Glutamatergic neuron (in vitro differentiated cells): ENCODE measurements around the gene WDR6. TPM values are rescaled to one million over a fixed set of nuclear protein-coding genes. Genes with fewer than 3 reads are reported as not detected.

Experiments used
- DNase-seq: peaks from one replicate; pipeline ENCODE4 v3.0.0; 2022
- H3K27ac Mint-ChIP-seq: one replicate; pipeline ENCODE4 v1.8.0; 2020; ENCODE audit warnings: mild to moderate bottlenecking, mixed read lengths, inconsistent platforms; ENCODE audit not compliant: unreplicated experiment
- H3K27me3 Mint-ChIP-seq: one replicate; pipeline ENCODE4 v1.8.0; 2020; ENCODE audit warnings: mild to moderate bottlenecking, moderate library complexity, mixed read lengths, inconsistent platforms; ENCODE audit not compliant: unreplicated experiment
- H3K36me3 Mint-ChIP-seq: one replicate; pipeline ENCODE4 v1.8.0; 2020; ENCODE audit warnings: mild to moderate bottlenecking, mixed read lengths, inconsistent platforms; ENCODE audit not compliant: unreplicated experiment
- H3K4me1 Mint-ChIP-seq: one replicate; pipeline ENCODE4 v1.8.0; 2020; ENCODE audit warnings: mild to moderate bottlenecking, low read depth, mixed read lengths, inconsistent platforms; ENCODE audit not compliant: unreplicated experiment
- H3K4me3 Mint-ChIP-seq: one replicate; pipeline ENCODE4 v1.8.0; 2020; ENCODE audit warnings: mild to moderate bottlenecking, mixed read lengths, inconsistent platforms; ENCODE audit not compliant: unreplicated experiment
- H3K9me3 Mint-ChIP-seq: one replicate; pipeline ENCODE4 v1.8.0; 2020; ENCODE audit warnings: mild to moderate bottlenecking, moderate library complexity, mixed read lengths, inconsistent platforms; ENCODE audit not compliant: unreplicated experiment
- CTCF ChIP-seq: fragments of 200-600 bp; sonication (generic); IDR thresholded peaks from one replicate; pipeline ENCODE4 v1.5.0; 2021; ENCODE audit not compliant: partially characterized antibody, unreplicated experiment
- total RNA-seq: library from RNA; stranded (reverse); fragmentation: NEBNext Ultra II Directional; extraction: Animal tissue kit (Norgen Biotek cat#: 25700); gene quantifications from one replicate; pipeline ENCODE4 v1.2.1, GENCODE V29; 2021; ENCODE audit not compliant: unreplicated experiment

Gene WDR6
- total RNA-seq, 1 donor from 2014 or later = 236 TPM

GRCh38 chr3:49017229-49017970, 10.2 kb downstream of the WDR6 start:
- no peak overlapping the region for H3K27ac Mint-ChIP-seq
- no peaks in the 10 kb centered on the region for H3K36me3 Mint-ChIP-seq
- peaks cover 18% of the 10 kb centered on the region for H3K27me3 Mint-ChIP-seq
- H3K4me1 Mint-ChIP-seq = peaks cover 2% of the 10 kb centered on the region
- no peak for TF ChIP-seq CTCF
- no peak for DNase-seq
- peaks cover 11% of the 10 kb centered on the region for H3K9me3 Mint-ChIP-seq
- peak overlapping the region; percentile 80 for H3K4me3 Mint-ChIP-seq

GRCh38 chr3:49017971-49018706, 10.9 kb downstream of the WDR6 start, which contains the start of gene DALRD3:
Gene DALRD3, minus strand, starts transcription at chr3:49018580. Its CDS starts 16 bp downstream, at chr3:49018564.
- Mint-ChIP-seq H3K9me3 (peaks cover 11% of the 10 kb centered on the region), H3K27ac (peak within 1 kb of the TSS; percentile 78), H3K4me3 (peak within 1 kb of the TSS; percentile 91)

DNA sequence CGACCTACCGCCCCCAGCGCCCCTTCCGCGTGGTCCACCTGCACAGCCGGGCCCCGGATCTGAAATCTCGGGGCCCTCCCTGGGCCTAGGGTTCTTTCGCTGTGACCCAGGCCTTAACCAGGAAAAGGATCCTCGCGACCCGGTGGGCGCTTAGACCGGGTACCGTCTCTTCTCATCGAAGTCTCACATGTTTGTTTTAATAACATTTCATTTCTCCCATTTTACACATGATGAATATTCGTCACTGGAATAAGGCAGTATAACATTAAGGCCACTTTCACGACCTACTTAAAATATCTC, 11.5 kb downstream of the WDR6 start:
- no peak for DNase-seq
- Mint-ChIP-seq H3K9me3 (peaks cover 13% of the 10 kb centered on the region), H3K27ac (peak overlapping the region; percentile 78), H3K36me3 (no peaks in the 10 kb centered on the region), H3K4me1 (peaks cover 8% of the 10 kb centered on the region), H3K4me3 (peak overlapping the region; percentile 91), H3K27me3 (peaks cover 18% of the 10 kb centered on the region)
- TF ChIP-seq CTCF = no peak

More at GRCh38 chr3:49017971-49018706, 10.9 kb downstream of the WDR6 start, which contains the start of gene DALRD3:
- no peak for TF ChIP-seq CTCF
- H3K4me1 Mint-ChIP-seq = peaks cover 6% of the 10 kb centered on the region
- peaks cover 18% of the 10 kb centered on the region for H3K27me3 Mint-ChIP-seq
- no peaks in the 10 kb centered on the region for H3K36me3 Mint-ChIP-seq
- DNase-seq = peak; percentile 68

GRCh38 chr3:49019941-49020329, 12.7 kb downstream of the WDR6 start:
- H3K36me3 Mint-ChIP-seq = no peaks in the 10 kb centered on the region
- H3K4me1 Mint-ChIP-seq = peaks cover 8% of the 10 kb centered on the region
- no peak for TF ChIP-seq CTCF
- H3K9me3 Mint-ChIP-seq = peaks cover 13% of the 10 kb centered on the region
- H3K27me3 Mint-ChIP-seq = peaks cover 16% of the 10 kb centered on the region
- DNase-seq = no peak
- H3K4me3 Mint-ChIP-seq = peak overlapping the region; percentile 83
- H3K27ac Mint-ChIP-seq = peak overlapping the region; percentile 28
